ENCODE results near the gene POU3F2. TPM values are rescaled to one million over a fixed set of nuclear protein-coding genes. Genes with fewer than 3 reads are reported as not detected.

POU3F2 gene
- total and polyA plus RNA-seq, 2 donors (not counting 3 experiments of a cell fraction or from before 2014, with no cell fraction given) = not detected

GRCh38 chr6:98821756-98822405 lies 12.5 kb upstream of the POU3F2 start:
- H4K20me1 ChIP-seq (replicated peaks; ENCODE audit: control insufficient read depth, extremely low read depth, insufficient read depth, low read length) = no peaks in the 10 kb centered on the region
- H3K4me1 ChIP-seq (ENCODE audit: control insufficient read depth, extremely low read depth, insufficient read depth, low read length) = no peaks in the 10 kb centered on the region
- CTCF ChIA-PET = no interaction called here
- H3K27ac ChIP-seq (ENCODE audit: insufficient read depth, low read depth, low read length) = no peak overlapping the region
- no peak overlapping the region for H3K9ac ChIP-seq (replicated peaks; ENCODE audit: extremely low read depth, insufficient read depth, low read length)
- peaks cover 49 to 52% of the 10 kb centered on the region in 2 experiments for H3K27me3 ChIP-seq (ENCODE audit: control insufficient read depth in 2 of 2, insufficient read depth in 2 of 2, low read length in 2 of 2)
- H3K9me3 ChIP-seq (replicated peaks; ENCODE audit: control insufficient read depth, insufficient read depth, low read length) = no peaks in the 10 kb centered on the region
- H3K4me3 ChIP-seq (replicated peaks in 1 of 3; ENCODE audit: insufficient read depth in 1 of 3, low read depth in 1 of 3, low read length in 3 of 3) = no peak overlapping the region
- no peak overlapping the region for H2AFZ ChIP-seq (ENCODE audit: low read depth, low read length)
- DNase-seq (ENCODE audit: low read depth, low spot score) = no peak
- no peaks in the 10 kb centered on the region for H3K36me3 ChIP-seq (ENCODE audit: control insufficient read depth in 2 of 2, extremely low read depth in 1 of 2, insufficient read depth in 2 of 2, low read length in 2 of 2)
- intact Hi-C loops (cut with micrococcal nuclease) (no loop called here), dilution Hi-C loops (cut with MboI; ENCODE audit: extremely low pct_ligation_motif_present, low sequenced_read_pairs) (no loop called here)
- POLR2A ChIA-PET = no interaction called here
- BruUV-seq (replicated peaks) = no TSS peak
- TF ChIP-seq, protein P1, sequence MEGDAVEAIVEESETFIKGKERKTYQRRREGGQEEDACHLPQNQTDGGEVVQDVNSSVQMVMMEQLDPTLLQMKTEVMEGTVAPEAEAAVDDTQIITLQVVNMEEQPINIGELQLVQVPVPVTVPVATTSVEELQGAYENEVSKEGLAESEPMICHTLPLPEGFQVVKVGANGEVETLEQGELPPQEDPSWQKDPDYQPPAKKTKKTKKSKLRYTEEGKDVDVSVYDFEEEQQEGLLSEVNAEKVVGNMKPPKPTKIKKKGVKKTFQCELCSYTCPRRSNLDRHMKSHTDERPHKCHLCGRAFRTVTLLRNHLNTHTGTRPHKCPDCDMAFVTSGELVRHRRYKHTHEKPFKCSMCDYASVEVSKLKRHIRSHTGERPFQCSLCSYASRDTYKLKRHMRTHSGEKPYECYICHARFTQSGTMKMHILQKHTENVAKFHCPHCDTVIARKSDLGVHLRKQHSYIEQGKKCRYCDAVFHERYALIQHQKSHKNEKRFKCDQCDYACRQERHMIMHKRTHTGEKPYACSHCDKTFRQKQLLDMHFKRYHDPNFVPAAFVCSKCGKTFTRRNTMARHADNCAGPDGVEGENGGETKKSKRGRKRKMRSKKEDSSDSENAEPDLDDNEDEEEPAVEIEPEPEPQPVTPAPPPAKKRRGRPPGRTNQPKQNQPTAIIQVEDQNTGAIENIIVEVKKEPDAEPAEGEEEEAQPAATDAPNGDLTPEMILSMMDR (IDR thresholded peaks at IDR 0.05; ENCODE audit: extremely low read depth in 1 of 2, insufficient read depth in 1 of 2, low read depth in 1 of 2, low read length in 2 of 2) = no peak
- TF ChIP-seq POLR2A (IDR thresholded peaks at IDR 0.05; ENCODE audit: low read depth, low read length) = no peak
- no peak for TF ChIP-seq GATA2 (IDR thresholded peaks at IDR 0.05; ENCODE audit: insufficient read depth, insufficient read length, low read depth, low read length)
- no peak for TF ChIP-seq FOS (IDR thresholded peaks at IDR 0.05; ENCODE audit: borderline replicate concordance, insufficient read depth, low read length)
- TF ChIP-seq POLR2AphosphoS5 (IDR thresholded peaks at IDR 0.05; ENCODE audit: insufficient read depth, low read depth, low read length) = no peak
- no peak for TF ChIP-seq MYC (IDR thresholded peaks at IDR 0.05; ENCODE audit: low read depth, low read length)
- TF ChIP-seq JUN (IDR thresholded peaks at IDR 0.05; ENCODE audit: borderline replicate concordance, insufficient read depth, insufficient read length, low read depth) = no peak
- no peak for TF ChIP-seq EZH2 (IDR thresholded peaks at IDR 0.05; ENCODE audit: borderline replicate concordance, low read depth, low read length, severe bottlenecking)
- TF ChIP-seq, protein P2, sequence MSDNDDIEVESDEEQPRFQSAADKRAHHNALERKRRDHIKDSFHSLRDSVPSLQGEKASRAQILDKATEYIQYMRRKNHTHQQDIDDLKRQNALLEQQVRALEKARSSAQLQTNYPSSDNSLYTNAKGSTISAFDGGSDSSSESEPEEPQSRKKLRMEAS (IDR thresholded peaks at IDR 0.05; ENCODE audit: insufficient read depth, insufficient read length) = no peak
- H3K4me2 ChIP-seq (ENCODE audit: insufficient read depth, low read length) = no peak overlapping the region
- no peak for FAIRE-seq
- no peaks in the 10 kb centered on the region for H3K9me1 ChIP-seq (replicated peaks; ENCODE audit: control insufficient read depth, extremely low read depth, insufficient read depth, low read length)
- no peaks in the 10 kb centered on the region for H3K79me2 ChIP-seq (ENCODE audit: control insufficient read depth, insufficient read depth, low read length)

Measured in endothelial cell of umbilical vein (primary cell).